Islet of Langerhans (tissue), 1 donor: Measurements from ENCODE around the gene RFX6.

ENCODE experiments used
- FAIRE-seq: peaks from one replicate; lab custom pipeline; 2011; peaks lifted over from hg19 to GRCh38; lab: Jason Lieb, UNC

Gene RFX6

GRCh38 chr6:116969211-116969863 is 92.3 kb downstream of the RFX6 start:
- FAIRE-seq = peak; percentile 100

DNA sequence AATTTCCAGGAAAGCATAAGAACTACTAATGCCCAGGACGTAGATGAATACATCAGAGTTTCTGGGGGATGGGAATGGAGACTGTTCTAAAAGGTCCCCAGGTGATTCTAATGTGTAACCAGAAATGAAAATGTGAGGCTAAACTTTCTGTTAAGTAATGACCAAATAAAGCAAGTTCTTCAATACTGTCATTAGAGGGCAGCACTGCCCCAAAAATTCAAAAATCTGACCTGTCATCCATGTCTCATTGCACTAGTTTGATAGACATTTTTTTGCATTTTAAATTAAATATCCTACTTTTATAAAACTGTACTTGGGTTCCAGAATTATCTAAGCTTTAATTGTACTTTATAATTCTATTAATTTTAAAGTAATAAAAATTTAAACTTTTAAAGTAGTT is 94.9 kb downstream of the RFX6 start:
- FAIRE-seq = peak; percentile 100

GRCh38 chr6:116973976-116974375 is 96.9 kb downstream of the RFX6 start:
- no peak for FAIRE-seq

- no peak for FAIRE-seq
These were observed 97.7 kb downstream of the RFX6 start for GRCh38 chr6:116974526-116975316.

GRCh38 chr6:116975600-116975999 is 98.6 kb downstream of the RFX6 start:
- no peak for FAIRE-seq

DNA sequence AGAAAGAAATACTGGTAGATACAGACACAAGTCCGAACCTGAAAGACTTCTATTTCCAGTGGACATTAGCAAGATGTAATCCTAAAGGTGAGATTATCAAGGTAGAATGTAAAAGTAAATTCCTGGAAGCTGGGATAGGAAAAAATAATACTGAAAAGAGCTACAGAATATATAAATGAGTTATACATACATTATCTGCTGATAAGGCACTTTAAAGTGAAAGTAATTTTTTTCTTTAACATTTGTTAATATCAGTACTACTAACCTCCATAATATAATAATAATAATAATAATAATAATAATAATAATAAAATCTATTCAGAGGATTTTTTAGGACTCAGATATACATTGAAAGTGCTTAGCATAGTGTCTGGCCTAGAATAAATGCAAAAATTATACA is 102.5 kb downstream of the RFX6 start:
- peak; percentile 64 for FAIRE-seq
